RWPE1 (cell line): ENCODE data around the gene NCKAP5.

Experiments used
- CTCF ChIA-PET: fragments of 350-600 bp; sonication (Branson Sonifier 250); formaldehyde crosslinking; extraction: SDS; loops from one replicate; lab custom pipeline; 2021; lab: Yijun Ruan, JAX
- POLR2A ChIA-PET: fragments of 400-600 bp; formaldehyde crosslinking; extraction: SDS; loops from one replicate; lab custom pipeline; 2020; ENCODE audit warnings: antibody characterized with exemption; ENCODE audit not compliant: low non-redundant PET; lab: Yijun Ruan, JAX
- DNase-seq: peaks from one replicate; pipeline ENCODE4 v3.0.0; 2012; ENCODE audit warnings: low spot score
- H3K27ac ChIP-seq: fragments of 450-650 bp; 2 replicates; pipeline ENCODE4 v1.5.1; 2017
- TF ChIP-seq, protein P1 (sequence below): fragments of 450-650 bp; conservative IDR thresholded peaks from 2 replicates; pipeline ENCODE4 v1.5.1; 2017; ENCODE audit warnings: low read depth, mild to moderate bottlenecking

The NCKAP5 gene

DNA sequence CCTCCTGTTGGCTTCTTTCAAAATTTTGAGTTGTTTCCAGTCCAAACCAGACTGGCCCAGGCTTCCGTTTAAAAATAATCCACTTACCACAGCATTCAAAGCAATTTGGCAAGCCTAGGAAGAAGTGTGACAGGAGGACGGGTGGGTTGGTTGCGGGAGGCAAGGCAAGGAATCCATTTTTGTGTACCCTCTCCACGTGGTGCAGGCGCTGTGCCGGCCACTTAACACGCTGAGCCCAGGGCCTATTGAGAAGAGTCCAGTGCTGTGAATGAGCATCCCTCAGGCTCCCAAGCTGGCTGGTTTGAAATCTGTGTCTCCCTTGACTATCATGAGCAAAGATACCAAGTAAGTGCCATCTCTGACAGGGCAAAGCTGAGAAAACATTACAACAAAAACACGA, 160.9 kb downstream of the NCKAP5 start:
- POLR2A ChIA-PET: no interaction called here
- TF ChIP-seq, protein P1, sequence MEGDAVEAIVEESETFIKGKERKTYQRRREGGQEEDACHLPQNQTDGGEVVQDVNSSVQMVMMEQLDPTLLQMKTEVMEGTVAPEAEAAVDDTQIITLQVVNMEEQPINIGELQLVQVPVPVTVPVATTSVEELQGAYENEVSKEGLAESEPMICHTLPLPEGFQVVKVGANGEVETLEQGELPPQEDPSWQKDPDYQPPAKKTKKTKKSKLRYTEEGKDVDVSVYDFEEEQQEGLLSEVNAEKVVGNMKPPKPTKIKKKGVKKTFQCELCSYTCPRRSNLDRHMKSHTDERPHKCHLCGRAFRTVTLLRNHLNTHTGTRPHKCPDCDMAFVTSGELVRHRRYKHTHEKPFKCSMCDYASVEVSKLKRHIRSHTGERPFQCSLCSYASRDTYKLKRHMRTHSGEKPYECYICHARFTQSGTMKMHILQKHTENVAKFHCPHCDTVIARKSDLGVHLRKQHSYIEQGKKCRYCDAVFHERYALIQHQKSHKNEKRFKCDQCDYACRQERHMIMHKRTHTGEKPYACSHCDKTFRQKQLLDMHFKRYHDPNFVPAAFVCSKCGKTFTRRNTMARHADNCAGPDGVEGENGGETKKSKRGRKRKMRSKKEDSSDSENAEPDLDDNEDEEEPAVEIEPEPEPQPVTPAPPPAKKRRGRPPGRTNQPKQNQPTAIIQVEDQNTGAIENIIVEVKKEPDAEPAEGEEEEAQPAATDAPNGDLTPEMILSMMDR: no peak
- CTCF ChIA-PET: no interaction called here
- H3K27ac ChIP-seq: no peak overlapping the region
- no peak for DNase-seq

DNA sequence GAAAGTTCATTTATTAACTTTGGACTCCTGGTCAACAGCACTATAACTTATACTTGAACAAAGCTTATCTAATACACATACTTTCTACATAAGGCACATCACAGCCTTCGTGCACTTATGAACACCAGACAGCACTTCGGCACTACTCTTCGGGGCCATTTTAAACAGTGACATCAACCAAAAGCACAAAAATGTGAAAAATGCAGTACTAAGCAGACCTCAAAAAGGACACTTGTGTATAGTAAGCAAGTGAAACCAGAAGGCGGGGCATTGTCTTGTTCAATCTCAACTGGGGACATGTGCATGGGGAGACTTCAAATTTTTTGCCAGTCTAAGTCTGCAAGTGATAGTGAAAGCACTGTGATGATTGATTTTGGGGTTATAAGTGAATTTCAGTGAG, 163.0 kb downstream of the NCKAP5 start:
- DNase-seq: no peak
- POLR2A ChIA-PET: no interaction called here
- TF ChIP-seq, protein P1: no peak
- no peak overlapping the region for H3K27ac ChIP-seq
- CTCF ChIA-PET: no interaction called here

DNA sequence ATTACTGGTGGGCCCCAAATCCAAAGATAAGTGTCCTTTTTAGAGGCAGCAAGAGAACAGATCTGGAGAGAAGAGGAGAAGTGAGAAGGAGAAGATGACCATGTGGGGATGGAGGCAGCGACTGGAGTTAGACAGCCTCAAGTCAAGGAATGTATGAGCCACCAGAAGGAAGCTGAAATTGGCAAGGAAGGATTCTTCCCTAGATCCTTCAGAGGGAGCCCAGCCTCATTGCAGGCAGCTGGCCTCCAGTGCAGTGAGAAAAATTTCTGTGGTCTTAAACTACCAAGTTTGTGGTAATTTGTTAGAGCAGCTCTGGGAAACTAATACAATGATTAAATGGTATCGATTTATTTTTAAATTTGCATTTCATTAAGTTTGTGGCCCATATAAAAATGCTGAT, 167.9 kb downstream of the NCKAP5 start:
- CTCF ChIA-PET: no interaction called here
- POLR2A ChIA-PET: no interaction called here
- DNase-seq: no peak
- TF ChIP-seq, protein P1: no peak
- H3K27ac ChIP-seq: no peak overlapping the region

- no peak overlapping the region for H3K27ac ChIP-seq
- TF ChIP-seq, protein P1: no peak
- DNase-seq: no peak
- POLR2A ChIA-PET: no interaction called here
- CTCF ChIA-PET: no interaction called here
Observed at GRCh38 chr2:133393895-133394294, 174.4 kb downstream of the NCKAP5 start.

DNA sequence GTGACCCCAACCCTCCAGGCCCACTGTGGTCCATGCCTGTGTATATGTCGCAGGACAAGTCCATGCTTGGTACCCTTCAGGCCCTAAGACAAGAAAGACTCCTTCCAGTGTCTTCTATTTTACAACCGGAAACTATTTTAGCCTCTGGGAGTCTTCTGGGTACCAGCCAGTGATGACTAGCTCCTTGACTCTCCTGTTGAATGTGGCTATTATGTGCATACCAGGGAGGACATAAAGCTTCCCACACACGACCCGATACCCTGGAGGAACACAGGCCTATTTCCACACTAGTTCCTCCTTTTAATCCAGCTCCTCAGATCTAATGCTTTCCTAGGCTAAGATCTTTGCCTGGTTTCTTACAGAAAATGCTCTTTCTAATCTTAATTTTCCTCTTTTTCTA, 178.1 kb downstream of the NCKAP5 start:
- ChIA-PET POLR2A (no interaction called here), CTCF (interaction anchor here (0.6 kb wide), 1 partner anchor 28 kb away, joined by 3 read pairs; no protein-coding TSS in a partner anchor)
- DNase-seq: peak; percentile 36
- H3K27ac ChIP-seq: peak overlapping the region; percentile 87
- TF ChIP-seq, protein P1: no peak

GRCh38 chr2:133389569-133389968, 178.7 kb downstream of the NCKAP5 start:
- ChIA-PET CTCF (interaction anchor here (0.6 kb wide), 1 partner anchor 28 kb away, joined by 3 read pairs; no protein-coding TSS in a partner anchor), POLR2A (no interaction called here)
- peak; percentile 3 for DNase-seq
- peak overlapping the region; percentile 87 for H3K27ac ChIP-seq
- TF ChIP-seq, protein P1: no peak
